Parathyroid adenoma (tissue), 2 donors: ENCODE data around the gene NYAP2.

Source experiments
- H2AFZ ChIP-seq: fragments of 300-600 bp; sonication (generic); one replicate; pipeline ENCODE4 v1.7.0; 2017; ENCODE audit warnings: antibody characterized with exemption, mild to moderate bottlenecking
- H3K27ac ChIP-seq: fragments of 300-600 bp; sonication (generic); one replicate; pipeline ENCODE4 v1.7.0; 2017
- H3K27me3 ChIP-seq: fragments of 300-600 bp; sonication (generic); one replicate; pipeline ENCODE4 v1.7.0; 2017; ENCODE audit warnings: low read length; ENCODE audit not compliant: control insufficient read depth, insufficient read depth
- H3K36me3 ChIP-seq: fragments of 300-600 bp; sonication (generic); one replicate; pipeline ENCODE4 v1.7.0; 2017; ENCODE audit warnings: low read length; ENCODE audit not compliant: control insufficient read depth, insufficient read depth
- H3K4me1 ChIP-seq: fragments of 300-600 bp; sonication (generic); one replicate; pipeline ENCODE4 v1.7.0; 2017; ENCODE audit warnings: control low read depth
- H3K4me2 ChIP-seq: fragments of 300-600 bp; sonication (generic); one replicate; pipeline ENCODE4 v1.7.0; 2017; ENCODE audit warnings: low read length
- H3K4me3 ChIP-seq: fragments of 300-600 bp; sonication (generic); one replicate; pipeline ENCODE4 v1.7.0; 2017; ENCODE audit warnings: low read depth, low read length
- H3K79me2 ChIP-seq: fragments of 300-600 bp; sonication (generic); one replicate; pipeline ENCODE4 v1.7.0; 2017; ENCODE audit warnings: control low read depth
- H3K9ac ChIP-seq: fragments of 300-600 bp; sonication (generic); one replicate; pipeline ENCODE4 v1.7.0; 2017; ENCODE audit warnings: mild to moderate bottlenecking
- H3K9me3 ChIP-seq: fragments of 300-600 bp; sonication (generic); one replicate; pipeline ENCODE4 v1.7.0; 2017; ENCODE audit warnings: low read length; ENCODE audit not compliant: control insufficient read depth
- CTCF ChIP-seq: fragments of 300-600 bp; sonication (generic); IDR thresholded peaks from one replicate; pipeline ENCODE4 v1.7.0; 2017; ENCODE audit warnings: antibody characterized with exemption, mild to moderate bottlenecking
- donor health status: primary hyperparathyroidism.

Gene NYAP2

GRCh38 chr2:225558399-225559071 lies 159.0 kb downstream of the NYAP2 start:
- H3K9me3 ChIP-seq: no peaks in the 10 kb centered on the region
- no peaks in the 10 kb centered on the region for H3K4me1 ChIP-seq
- no peak overlapping the region for H3K4me2 ChIP-seq
- H3K4me3 ChIP-seq: no peak overlapping the region
- H3K27ac ChIP-seq: no peak overlapping the region
- no peak overlapping the region for H3K9ac ChIP-seq
- no peaks in the 10 kb centered on the region for H3K79me2 ChIP-seq
- H3K27me3 ChIP-seq: no peaks in the 10 kb centered on the region
- H2AFZ ChIP-seq: no peak overlapping the region
- no peak for TF ChIP-seq CTCF
- H3K36me3 ChIP-seq: no peaks in the 10 kb centered on the region

DNA sequence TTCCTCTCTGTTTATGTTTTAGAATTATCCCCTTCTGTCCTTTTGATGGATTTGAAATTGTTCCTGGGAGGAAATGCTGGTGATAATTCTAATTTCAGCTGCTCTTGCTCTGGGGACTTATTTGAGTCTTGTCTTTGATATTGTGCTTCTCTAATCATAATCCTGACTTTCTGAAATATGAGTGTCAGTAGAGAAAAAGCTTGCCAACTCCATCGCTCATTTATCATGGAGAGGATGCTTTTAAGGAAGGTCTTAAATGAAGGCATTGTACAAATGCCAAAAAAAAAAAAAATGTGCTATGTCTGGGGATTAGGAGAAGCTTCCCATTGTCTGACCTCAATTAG lies 159.5 kb downstream of the NYAP2 start:
- Histone ChIP-seq H3K36me3 (no peaks in the 10 kb centered on the region), H3K79me2 (no peaks in the 10 kb centered on the region), H3K9me3 (no peaks in the 10 kb centered on the region), H3K4me1 (no peaks in the 10 kb centered on the region), H3K9ac (no peak overlapping the region), H2AFZ (no peak overlapping the region), H3K27me3 (no peaks in the 10 kb centered on the region), H3K4me2 (no peak overlapping the region), H3K4me3 (no peak overlapping the region), H3K27ac (no peak overlapping the region)
- no peak for TF ChIP-seq CTCF

GRCh38 chr2:225566798-225567197 lies 167.3 kb downstream of the NYAP2 start:
- Histone ChIP-seq H3K27me3 (no peaks in the 10 kb centered on the region), H3K27ac (no peak overlapping the region), H3K9ac (no peak overlapping the region), H3K9me3 (no peaks in the 10 kb centered on the region), H3K36me3 (no peaks in the 10 kb centered on the region), H2AFZ (no peak overlapping the region), H3K4me1 (no peaks in the 10 kb centered on the region), H3K4me3 (no peak overlapping the region), H3K4me2 (no peak overlapping the region), H3K79me2 (no peaks in the 10 kb centered on the region)
- no peak for TF ChIP-seq CTCF

- Histone ChIP-seq H2AFZ (no peak overlapping the region), H3K36me3 (no peaks in the 10 kb centered on the region), H3K9me3 (no peaks in the 10 kb centered on the region), H3K4me2 (no peak overlapping the region), H3K27me3 (no peaks in the 10 kb centered on the region), H3K79me2 (no peaks in the 10 kb centered on the region), H3K4me1 (no peaks in the 10 kb centered on the region), H3K27ac (no peak overlapping the region), H3K4me3 (no peak overlapping the region), H3K9ac (no peak overlapping the region)
- no peak for TF ChIP-seq CTCF
These were observed 170.5 kb downstream of the NYAP2 start for GRCh38 chr2:225569995-225570394.

DNA sequence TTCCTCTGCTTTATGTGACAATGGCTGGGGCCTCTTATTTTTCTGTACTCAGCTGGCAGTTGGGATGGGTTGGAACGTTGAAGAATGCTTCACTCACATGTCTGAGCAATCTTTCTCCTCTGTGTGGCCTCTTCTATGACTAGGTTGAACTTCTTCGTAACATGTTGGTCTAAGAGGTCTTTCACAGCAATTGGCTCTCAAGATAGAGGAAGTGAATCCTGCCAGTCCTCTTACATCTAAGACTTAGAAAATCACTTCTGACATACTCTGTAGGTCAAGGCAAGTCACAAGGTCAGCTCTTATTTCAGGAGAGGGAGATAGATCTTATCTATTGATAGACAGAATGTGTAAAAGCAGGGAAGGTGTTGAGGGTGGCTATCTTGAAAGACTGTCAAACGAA lies 174.1 kb downstream of the NYAP2 start:
- no peaks in the 10 kb centered on the region for H3K27me3 ChIP-seq

More for the DNA sequence above, 174.1 kb downstream of the NYAP2 start:
- H3K79me2 ChIP-seq: no peaks in the 10 kb centered on the region
- no peaks in the 10 kb centered on the region for H3K9me3 ChIP-seq
- H3K36me3 ChIP-seq: no peaks in the 10 kb centered on the region
- no peaks in the 10 kb centered on the region for H3K4me1 ChIP-seq
- H3K27ac ChIP-seq: no peak overlapping the region
- no peak for TF ChIP-seq CTCF
- no peak overlapping the region for H3K9ac ChIP-seq
- no peak overlapping the region for H2AFZ ChIP-seq
- no peak overlapping the region for H3K4me2 ChIP-seq
- no peak overlapping the region for H3K4me3 ChIP-seq
